Central memory CD8-positive, alpha-beta T cell (primary cell): ENCODE data around the gene DISP3.

Experiments used
- ATAC-seq: fragments of 150-1000 bp; cut with Tn5 transposase; replicated peaks from 2 replicates; pipeline ENCODE4 v1.10.0; 2022; ENCODE audit warnings: mild to moderate bottlenecking, moderate FRiP score, moderate number of reproducible peaks; ENCODE audit not compliant: poor library complexity, severe bottlenecking; ENCODE audit errors: extremely low read depth
- DNase-seq, 2 donors: peaks; one replicate each; pipeline ENCODE4 v3.0.0; 2021; ENCODE audit warnings: low spot score in 2 of 2
- H3K27ac Mint-ChIP-seq: one replicate; pipeline ENCODE4 v1.8.0; 2022; ENCODE audit warnings: low read depth, mild to moderate bottlenecking, moderate library complexity, mixed read lengths
- H3K27me3 Mint-ChIP-seq: one replicate; pipeline ENCODE4 v1.8.0; 2022; ENCODE audit warnings: mixed read lengths
- H3K36me3 Mint-ChIP-seq: one replicate; pipeline ENCODE4 v1.8.0; 2022; ENCODE audit warnings: mild to moderate bottlenecking, moderate library complexity, mixed read lengths; ENCODE audit not compliant: insufficient read depth
- H3K4me1 Mint-ChIP-seq: one replicate; pipeline ENCODE4 v1.8.0; 2022; ENCODE audit warnings: mixed read lengths
- H3K4me3 Mint-ChIP-seq: one replicate; pipeline ENCODE4 v1.8.0; 2022; ENCODE audit warnings: mild to moderate bottlenecking, moderate library complexity, mixed read lengths
- H3K9me3 Mint-ChIP-seq: one replicate; pipeline ENCODE4 v1.8.0; 2022; ENCODE audit warnings: mixed read lengths

Gene DISP3

DNA sequence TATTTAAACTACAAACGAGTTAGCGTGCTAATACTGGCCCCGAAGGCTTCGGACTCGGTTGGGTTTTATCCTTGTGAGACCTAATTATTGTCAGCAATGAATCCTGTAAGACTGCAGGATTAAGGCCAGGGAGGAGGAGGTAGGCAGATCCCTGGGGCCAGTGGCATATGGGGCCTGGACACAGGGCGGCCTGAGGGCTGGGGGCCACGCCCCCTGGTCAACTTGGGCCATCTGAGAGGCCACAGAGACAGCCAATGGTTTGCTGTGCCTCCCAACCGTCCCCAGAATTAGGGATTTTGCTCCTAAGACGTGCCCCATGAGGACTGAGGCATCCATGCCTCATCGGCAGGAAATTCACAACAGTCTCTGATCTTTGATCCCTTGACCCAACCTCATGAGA is 31.1 kb upstream of the DISP3 start:
- no peaks in the 10 kb centered on the region for H3K9me3 Mint-ChIP-seq
- H3K36me3 Mint-ChIP-seq, result no peaks in the 10 kb centered on the region
- H3K27ac Mint-ChIP-seq, result no peak overlapping the region
- no peaks in the 10 kb centered on the region for H3K4me1 Mint-ChIP-seq
- DNase-seq (no peak), ATAC-seq (no peak)
- H3K27me3 Mint-ChIP-seq, result peaks cover 62% of the 10 kb centered on the region
- no peak overlapping the region for H3K4me3 Mint-ChIP-seq

DNA sequence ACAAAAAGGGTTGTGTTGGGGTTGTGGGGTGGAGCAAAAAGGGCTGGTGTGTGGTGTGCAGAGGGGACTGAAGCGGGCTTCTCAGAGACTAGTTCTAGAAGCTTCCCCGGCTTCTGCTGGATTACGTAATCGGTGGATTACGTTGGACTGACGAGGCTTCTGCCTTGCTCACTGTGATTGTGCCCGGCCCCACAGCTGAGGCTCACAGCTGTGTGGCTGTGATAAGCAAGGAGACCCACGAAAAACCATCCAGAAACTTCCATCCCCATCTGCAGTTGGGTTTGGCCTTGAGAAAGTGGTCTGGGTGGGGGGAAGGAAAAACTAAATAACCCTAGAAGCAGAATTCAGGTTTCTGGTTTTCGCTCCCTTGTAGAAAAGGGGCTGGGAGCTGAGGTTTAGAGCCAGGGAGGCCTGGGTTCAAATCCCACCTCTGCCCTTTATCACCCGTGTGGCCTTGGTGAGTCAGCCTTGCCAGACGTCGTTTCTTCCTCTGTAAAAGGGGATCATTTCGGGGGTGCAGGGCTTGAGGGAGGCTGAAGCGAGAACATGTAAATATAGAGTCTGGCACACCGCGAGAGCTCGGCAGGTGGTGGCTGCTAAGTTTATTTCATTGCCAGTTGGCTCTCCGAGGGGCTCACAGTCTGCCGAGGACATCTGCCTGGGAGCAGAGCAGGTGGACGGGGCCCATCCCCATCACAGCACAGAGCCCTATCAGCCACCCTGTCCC is 30.4 kb upstream of the DISP3 start:
- Mint-ChIP-seq H3K27ac (no peak overlapping the region), H3K27me3 (peaks cover 56% of the 10 kb centered on the region), H3K36me3 (no peaks in the 10 kb centered on the region), H3K4me1 (no peaks in the 10 kb centered on the region), H3K9me3 (no peaks in the 10 kb centered on the region), H3K4me3 (no peak overlapping the region)
- DNase-seq, result no peak
- ATAC-seq, result no peak

DNA sequence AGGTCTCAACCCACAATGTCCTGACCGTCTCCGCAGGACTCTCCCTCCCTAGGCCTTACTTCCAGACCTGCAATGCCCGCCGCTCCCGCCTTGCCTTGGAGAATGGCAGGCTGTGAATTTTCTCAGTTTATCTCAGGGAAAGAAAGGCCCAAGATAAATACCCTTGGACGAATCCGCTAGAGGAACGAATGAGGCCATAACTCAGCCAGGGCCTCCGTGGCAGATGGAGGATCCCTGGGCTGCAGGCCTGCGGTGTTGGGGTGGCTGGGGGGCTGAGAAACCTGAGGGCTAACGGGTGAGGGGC is 29.9 kb upstream of the DISP3 start:
- H3K27ac Mint-ChIP-seq, result no peak overlapping the region
- H3K9me3 Mint-ChIP-seq, result no peaks in the 10 kb centered on the region
- DNase-seq (no peak), ATAC-seq (no peak)
- peaks cover 56% of the 10 kb centered on the region for H3K27me3 Mint-ChIP-seq
- no peaks in the 10 kb centered on the region for H3K36me3 Mint-ChIP-seq
- H3K4me3 Mint-ChIP-seq, result no peak overlapping the region
- no peaks in the 10 kb centered on the region for H3K4me1 Mint-ChIP-seq

GRCh38 chr1:11450310-11450709 is 28.6 kb upstream of the DISP3 start:
- DNase-seq (no peak), ATAC-seq (no peak)
- Mint-ChIP-seq H3K4me3 (no peak overlapping the region), H3K27ac (no peak overlapping the region), H3K27me3 (peaks cover 56% of the 10 kb centered on the region), H3K9me3 (no peaks in the 10 kb centered on the region), H3K4me1 (no peaks in the 10 kb centered on the region), H3K36me3 (no peaks in the 10 kb centered on the region)

GRCh38 chr1:11453742-11454491 is 25.0 kb upstream of the DISP3 start:
- no peaks in the 10 kb centered on the region for H3K36me3 Mint-ChIP-seq
- no peak overlapping the region for H3K4me3 Mint-ChIP-seq
- no peaks in the 10 kb centered on the region for H3K9me3 Mint-ChIP-seq
- no peak overlapping the region for H3K27ac Mint-ChIP-seq
- DNase-seq (no peak), ATAC-seq (no peak)
- H3K4me1 Mint-ChIP-seq, result no peaks in the 10 kb centered on the region
- peaks cover 63% of the 10 kb centered on the region for H3K27me3 Mint-ChIP-seq

GRCh38 chr1:11455967-11456570 is 22.9 kb upstream of the DISP3 start:
- H3K36me3 Mint-ChIP-seq, result no peaks in the 10 kb centered on the region
- DNase-seq (no peak), ATAC-seq (no peak)
- H3K27me3 Mint-ChIP-seq, result peaks cover 68% of the 10 kb centered on the region
- H3K4me1 Mint-ChIP-seq, result no peaks in the 10 kb centered on the region
- no peak overlapping the region for H3K27ac Mint-ChIP-seq
- H3K4me3 Mint-ChIP-seq, result no peak overlapping the region
- H3K9me3 Mint-ChIP-seq, result no peaks in the 10 kb centered on the region

DNA sequence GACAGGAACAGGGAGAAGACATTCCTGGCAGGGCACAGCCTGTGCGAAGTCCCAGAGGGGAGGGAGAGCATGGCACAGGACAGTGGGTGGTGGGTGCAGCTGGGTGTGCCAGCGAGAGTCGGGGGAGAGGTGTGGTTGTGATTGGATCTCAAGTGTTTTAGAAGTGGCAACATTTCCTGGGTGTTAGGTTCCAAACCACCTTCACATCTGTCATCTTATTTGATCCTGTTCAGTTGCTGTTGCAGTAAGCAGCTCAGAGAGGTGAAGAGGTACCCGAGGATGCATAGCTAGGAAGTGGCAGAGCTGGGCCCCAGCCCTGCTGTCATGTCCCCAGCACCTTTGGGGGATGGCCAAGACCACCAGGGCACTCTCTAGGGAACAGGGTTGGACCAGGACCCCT is 22.0 kb upstream of the DISP3 start:
- Mint-ChIP-seq H3K36me3 (no peaks in the 10 kb centered on the region), H3K4me3 (no peak overlapping the region), H3K27me3 (peaks cover 73% of the 10 kb centered on the region), H3K27ac (no peak overlapping the region), H3K9me3 (no peaks in the 10 kb centered on the region), H3K4me1 (no peaks in the 10 kb centered on the region)
- ATAC-seq, result no peak
- DNase-seq, result no peak

- no peaks in the 10 kb centered on the region for H3K36me3 Mint-ChIP-seq
- H3K27me3 Mint-ChIP-seq, result peaks cover 89% of the 10 kb centered on the region
- no peaks in the 10 kb centered on the region for H3K4me1 Mint-ChIP-seq
- ATAC-seq (no peak), DNase-seq (no peak)
- peak overlapping the region; percentile 52 for H3K27ac Mint-ChIP-seq
- H3K4me3 Mint-ChIP-seq, result no peak overlapping the region
- no peaks in the 10 kb centered on the region for H3K9me3 Mint-ChIP-seq
Observed at GRCh38 chr1:11458811-11459275, 20.1 kb upstream of the DISP3 start.

DNA sequence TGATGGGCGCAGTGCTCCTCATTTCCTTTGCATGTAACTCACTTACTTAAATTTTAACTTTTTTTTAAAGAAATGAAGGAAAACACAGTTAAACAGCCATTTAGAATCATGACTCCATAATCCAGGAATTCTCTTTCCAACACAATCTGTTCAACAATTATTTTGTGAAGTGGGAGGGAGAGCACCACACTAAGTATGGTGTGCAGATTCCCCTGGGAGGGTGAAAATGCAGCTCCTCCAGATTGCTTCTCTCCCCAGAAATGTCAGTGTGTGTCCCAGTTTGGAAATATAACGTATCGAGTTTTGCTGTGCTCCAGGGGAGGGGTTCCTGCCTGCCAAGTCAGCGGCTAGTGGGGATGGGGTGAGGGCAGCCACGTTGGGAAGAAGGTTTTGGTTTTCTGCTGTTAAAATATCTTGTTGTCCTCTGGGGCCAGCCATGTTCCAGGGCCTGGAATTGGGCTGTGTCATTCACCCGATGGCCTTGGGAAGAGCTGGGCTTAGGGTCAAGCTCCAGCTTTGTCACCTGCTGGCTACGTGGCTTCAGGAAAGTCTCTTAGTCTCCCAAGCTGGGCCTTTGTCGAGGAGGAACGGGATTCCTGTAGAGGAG is 17.3 kb upstream of the DISP3 start:
- no peaks in the 10 kb centered on the region for H3K9me3 Mint-ChIP-seq
- no peak overlapping the region for H3K4me3 Mint-ChIP-seq
- ATAC-seq, result no peak
- DNase-seq, result no peak
- H3K4me1 Mint-ChIP-seq, result no peaks in the 10 kb centered on the region
- H3K27me3 Mint-ChIP-seq, result peaks cover 86% of the 10 kb centered on the region
- H3K36me3 Mint-ChIP-seq, result no peaks in the 10 kb centered on the region
- H3K27ac Mint-ChIP-seq, result no peak overlapping the region

GRCh38 chr1:11462224-11462923 is 16.6 kb upstream of the DISP3 start:
- H3K4me3 Mint-ChIP-seq, result no peak overlapping the region
- no peaks in the 10 kb centered on the region for H3K9me3 Mint-ChIP-seq
- peaks cover 79% of the 10 kb centered on the region for H3K27me3 Mint-ChIP-seq
- DNase-seq (no peak), ATAC-seq (no peak)
- H3K27ac Mint-ChIP-seq, result no peak overlapping the region
- no peaks in the 10 kb centered on the region for H3K36me3 Mint-ChIP-seq
- H3K4me1 Mint-ChIP-seq, result no peaks in the 10 kb centered on the region

DNA sequence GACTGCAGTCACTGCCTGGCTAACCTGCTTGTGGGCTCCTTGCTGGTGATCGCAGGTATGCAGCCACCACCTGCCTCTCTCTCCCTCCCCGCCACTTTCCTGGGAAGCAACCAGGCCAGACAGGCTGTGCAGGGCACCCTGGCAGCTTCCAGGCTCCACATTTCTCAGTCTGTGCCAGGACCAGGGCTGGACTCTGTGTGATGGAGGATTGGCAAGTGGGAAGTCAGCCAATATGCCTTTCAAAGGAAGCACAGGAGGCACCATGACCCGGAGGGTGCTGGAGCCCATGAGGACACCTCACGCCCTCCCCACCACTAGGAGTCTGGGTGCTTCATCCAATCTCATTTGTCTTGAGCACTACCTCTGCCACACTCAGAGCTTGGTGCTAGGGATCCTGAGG is 15.8 kb upstream of the DISP3 start:
- Mint-ChIP-seq H3K27ac (no peak overlapping the region), H3K4me1 (no peaks in the 10 kb centered on the region), H3K9me3 (no peaks in the 10 kb centered on the region), H3K27me3 (peaks cover 79% of the 10 kb centered on the region), H3K36me3 (no peaks in the 10 kb centered on the region), H3K4me3 (no peak overlapping the region)
- no peak for ATAC-seq
- DNase-seq, result no peak

DNA sequence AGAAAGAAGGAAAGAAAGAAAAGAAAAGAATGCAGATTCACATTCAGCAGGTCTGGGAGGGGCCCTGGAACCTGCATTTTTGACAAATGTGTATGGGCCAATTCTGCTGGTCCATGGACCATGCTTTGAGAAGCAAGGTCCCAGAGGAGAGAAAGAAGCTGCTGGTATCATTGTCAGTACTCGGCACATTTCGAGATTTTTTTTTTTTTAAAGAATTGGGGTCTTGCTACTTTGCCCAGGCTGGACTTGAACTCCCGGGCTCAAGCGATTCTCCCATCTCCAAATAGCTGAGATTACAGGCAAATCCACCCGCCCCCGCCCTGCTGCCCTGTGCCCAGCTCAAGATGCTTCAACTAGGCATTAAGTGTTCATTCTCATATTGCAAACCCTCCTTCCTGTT is 13.6 kb upstream of the DISP3 start:
- Mint-ChIP-seq H3K36me3 (no peaks in the 10 kb centered on the region), H3K4me3 (no peak overlapping the region), H3K4me1 (no peaks in the 10 kb centered on the region), H3K9me3 (no peaks in the 10 kb centered on the region), H3K27ac (no peak overlapping the region), H3K27me3 (peaks cover 78% of the 10 kb centered on the region)
- no peak for DNase-seq
- no peak for ATAC-seq
